HCT116 (cell line): ENCODE results near the gene SUSD4. TPM values are rescaled to one million over a fixed set of nuclear protein-coding genes. Genes with fewer than 3 reads are reported as not detected.

Source experiments
- ATAC-seq: fragments of 200-7000 bp; cut with Tn5 transposase; 2 replicates; pipeline ENCODE4 v1.9.1; 2020; ENCODE audit warnings: mild to moderate bottlenecking, moderate library complexity
- BruUV-seq: library from RNA; stranded (reverse); fragments of 400-500 nt; replicated peaks from 2 replicates; lab custom pipeline; 2021; lab: Mats Ljungman, UMichigan
- CTCF ChIA-PET: fragments of 300-600 bp; sonication (Branson Sonifier 250); formaldehyde crosslinking; loops from one replicate; lab custom pipeline; 2021; ENCODE audit warnings: antibody characterized with exemption; lab: Charles Lee
- POLR2A ChIA-PET: fragments of 300-600, 350-600 bp; sonication (Branson Sonifier 250); formaldehyde crosslinking; loops from one replicate; lab custom pipeline; 2021; ENCODE audit warnings: antibody characterized with exemption; lab: Charles Lee
- RAD21 ChIA-PET, 2 experiments: fragments of 300-600 bp; sonication (Branson Sonifier 250); formaldehyde crosslinking; loops; one replicate each; lab custom pipeline; 2023; ENCODE audit warnings: low total read pairs in 2 of 2; ENCODE audit not compliant: uncharacterized antibody in 2 of 2, unreplicated experiment in 2 of 2, low non-redundant PET in 1 of 2; lab: Charles Lee
- DNase-seq: peaks from one replicate; pipeline ENCODE4 v3.0.0-alpha.2; 2010; ENCODE audit warnings: low read depth, low spot score
- H2AFZ ChIP-seq: fragments of 200-600 bp; shearing (Covaris generic), sonication (generic); 2 replicates; pipeline ENCODE4 v1.6.1; 2017; ENCODE audit warnings: low read depth, mixed run types, mixed read lengths, antibody characterized with exemption, low read length; ENCODE audit not compliant: poor library complexity, severe bottlenecking
- H3K27ac ChIP-seq: 2 replicates; pipeline ENCODE4 v1.5.1; 2012; ENCODE audit warnings: low read depth, low read length
- H3K27me3 ChIP-seq: fragments of 200-600 bp; sonication (generic); 2 replicates; pipeline ENCODE4 v1.6.1; 2016; ENCODE audit warnings: mixed run types, low read length, mixed read lengths; ENCODE audit not compliant: insufficient read depth
- H3K36me3 ChIP-seq, 2 experiments: fragments of 200-500 bp in 1 of 2; fragments of 200-600 bp in 1 of 2; sonication (Bioruptor generic) in 1 of 2; sonication (generic) in 1 of 2; 2 replicates each; pipeline versions ENCODE4 v1.5.1 to v1.6.1; 2014 to 2016; ENCODE audit warnings: low read length in 2 of 2, inconsistent platforms in 1 of 2, mixed read lengths in 1 of 2, mixed run types in 1 of 2; ENCODE audit not compliant: insufficient read depth in 2 of 2, control insufficient read depth in 1 of 2
- H3K4me1 ChIP-seq, 2 experiments: fragments of 200-600 bp in 1 of 2; sonication (generic) in 1 of 2; 2 replicates each; pipeline versions ENCODE4 v1.5.1 to v1.6.1; 2012 to 2017; ENCODE audit warnings: low read length in 2 of 2, inconsistent platforms in 1 of 2, mild to moderate bottlenecking in 1 of 2, mixed read lengths in 1 of 2, mixed run types in 1 of 2, moderate library complexity in 1 of 2; ENCODE audit not compliant: insufficient read depth in 2 of 2, control insufficient read depth in 1 of 2
- H3K4me2 ChIP-seq: fragments of 200-600 bp; sonication (generic); 2 replicates; pipeline ENCODE4 v1.6.1; 2017; ENCODE audit warnings: mixed run types, low read length, mixed read lengths
- H3K4me3 ChIP-seq, 2 experiments: fragments of 200-600 bp in 1 of 2; sonication (generic) in 1 of 2; replicated peaks in 1 of 2; 2 replicates each; pipeline ENCODE4 v1.5.1; 2011 to 2016; ENCODE audit warnings: low read length in 2 of 2, control low read depth in 1 of 2, low read depth in 1 of 2, mild to moderate bottlenecking in 1 of 2, mixed read lengths in 1 of 2, mixed run types in 1 of 2
- H3K79me2 ChIP-seq: fragments of 200-600 bp; sonication (generic); 2 replicates; pipeline ENCODE4 v1.6.1; 2017; ENCODE audit warnings: mild to moderate bottlenecking, mixed run types, low read length, moderate library complexity, mixed read lengths; ENCODE audit not compliant: insufficient read depth
- H3K9ac ChIP-seq: fragments of 200-600 bp; sonication (generic); 2 replicates; pipeline ENCODE4 v1.6.1; 2016; ENCODE audit warnings: low read length, mixed read lengths
- H3K9me2 ChIP-seq: fragments of 200-600 bp; sonication (generic), shearing (Covaris generic); 2 replicates; pipeline ENCODE4 v1.6.1; 2017; ENCODE audit warnings: mixed run types, mild to moderate bottlenecking, moderate library complexity; ENCODE audit not compliant: insufficient read depth
- H3K9me3 ChIP-seq, 2 experiments: fragments of 200-500 bp in 1 of 2; fragments of 200-600 bp in 1 of 2; sonication (Bioruptor generic) in 1 of 2; sonication (generic) in 1 of 2; 2 replicates each; pipeline ENCODE4 v1.6.1; 2014 to 2017; ENCODE audit warnings: low read length in 2 of 2, mixed read lengths in 2 of 2, inconsistent platforms in 1 of 2, low read depth in 1 of 2, mild to moderate bottlenecking in 1 of 2, mixed run types in 1 of 2, moderate library complexity in 1 of 2; ENCODE audit not compliant: control insufficient read depth in 1 of 2, insufficient read depth in 1 of 2
- H4K20me1 ChIP-seq: fragments of 200-600 bp; sonication (generic), shearing (Covaris generic); 2 replicates; pipeline ENCODE4 v1.6.1; 2017; ENCODE audit warnings: mixed run types, mild to moderate bottlenecking, moderate library complexity; ENCODE audit not compliant: insufficient read depth
- ATF3 ChIP-seq: IDR thresholded peaks from 2 replicates; pipeline ENCODE4 v1.6.1; 2012
- CEBPB ChIP-seq: IDR thresholded peaks from 2 replicates; pipeline ENCODE4 v1.6.1; 2012; ENCODE audit warnings: low read depth
- CTCF ChIP-seq, 3 experiments: fragments of 200-600 bp in 1 of 3; sonication (generic) in 1 of 3; IDR thresholded peaks in 2 of 3; conservative IDR thresholded peaks in 1 of 3; 2 replicates each; pipeline ENCODE4 v1.5.1; 2012 to 2017; ENCODE audit warnings: low read depth in 2 of 3, low read length in 2 of 3, antibody characterized with exemption in 1 of 3, borderline replicate concordance in 1 of 3, control low read depth in 1 of 3, mild to moderate bottlenecking in 1 of 3, mixed read lengths in 1 of 3, mixed run types in 1 of 3, moderate library complexity in 1 of 3; ENCODE audit not compliant: insufficient read depth in 1 of 3
- EZH2 ChIP-seq: fragments of 200-600 bp; sonication (generic); IDR thresholded peaks from 2 replicates; pipeline ENCODE4 v1.6.1; 2017; ENCODE audit warnings: antibody characterized with exemption, mixed run types
- EZH2phosphoT487 ChIP-seq: fragments of 200-600 bp; IDR thresholded peaks from 2 replicates; pipeline ENCODE4 v1.6.1; 2018; ENCODE audit warnings: antibody characterized with exemption, borderline replicate concordance
- FOSL1 ChIP-seq: IDR thresholded peaks from 2 replicates; pipeline ENCODE4 v1.6.1; 2012; ENCODE audit warnings: low read depth
- MAX ChIP-seq: IDR thresholded peaks from 2 replicates; pipeline ENCODE4 v1.6.1; 2012
- RAD21 ChIP-seq: IDR thresholded peaks from 2 replicates; pipeline ENCODE4 v1.6.1; 2012; ENCODE audit warnings: low read depth, mild to moderate bottlenecking
- REST ChIP-seq: IDR thresholded peaks from 2 replicates; pipeline ENCODE4 v1.6.1; 2012; ENCODE audit warnings: low read depth
- SIN3A ChIP-seq: IDR thresholded peaks from 2 replicates; pipeline ENCODE4 v1.6.1; 2012; ENCODE audit warnings: low read depth
- SP1 ChIP-seq: IDR thresholded peaks from 2 replicates; pipeline ENCODE4 v1.6.1; 2012; ENCODE audit warnings: low read depth
- SRF ChIP-seq: IDR thresholded peaks from 2 replicates; pipeline ENCODE4 v1.6.1; 2012; ENCODE audit warnings: low read depth
- ZBTB33 ChIP-seq: IDR thresholded peaks from 2 replicates; pipeline ENCODE4 v1.6.1; 2011; ENCODE audit warnings: mild to moderate bottlenecking, low read length, moderate library complexity; ENCODE audit not compliant: insufficient replicate concordance; ENCODE audit errors: extremely low read depth
- ZNF274 ChIP-seq: fragments of 200-500 bp; sonication (Bioruptor generic); IDR thresholded peaks from 2 replicates; pipeline ENCODE4 v1.6.1; 2014; ENCODE audit warnings: mild to moderate bottlenecking, low read depth, low read length, inconsistent platforms
- intact Hi-C: fragments of 100-400 bp; cut with micrococcal nuclease; formaldehyde crosslinking; loops from 2 replicates; pipeline ENCODE4 v1.10.0; 2022
- total RNA-seq: library from RNA; stranded (reverse); gene quantifications from one replicate; pipeline ENCODE4 v1.2.1, GENCODE V29; 2021; ENCODE audit not compliant: unreplicated experiment

SUSD4 gene
- total RNA-seq, 1 experiment from 2014 or later, result 0.59 TPM

- no peak for TF ChIP-seq CTCF (IDR thresholded peaks at IDR 0.05 in 2 of 3, conservative IDR thresholded peaks at IDR 0.05 in 1 of 3; ENCODE audit: borderline replicate concordance in 1 of 3, insufficient read depth in 1 of 3, low read depth in 2 of 3, low read length in 2 of 3)
- no peak for TF ChIP-seq CEBPB
- no peak for TF ChIP-seq SP1
- TF ChIP-seq SRF, result no peak
Measured at GRCh38 chr1:223323491-223324484, 40.2 kb downstream of the SUSD4 start (continued).

GRCh38 chr1:223322868-223323267, 41.1 kb downstream of the SUSD4 start:
- no peaks in the 10 kb centered on the region for H4K20me1 ChIP-seq
- POLR2A ChIA-PET, result no interaction called here
- RAD21 ChIA-PET, result no interaction called here

More at GRCh38 chr1:223322868-223323267, 41.1 kb downstream of the SUSD4 start:
- Histone ChIP-seq H2AFZ (no peak overlapping the region), H3K4me1 (no peaks in the 10 kb centered on the region), H3K9me2 (no peaks in the 10 kb centered on the region), H3K27ac (no peak overlapping the region), H3K4me2 (no peak overlapping the region), H3K9ac (no peak overlapping the region), H3K79me2 (no peaks in the 10 kb centered on the region), H3K27me3 (peaks cover 5% of the 10 kb centered on the region; the same call in 1 of the 2 replicates), H3K36me3 (no peaks in the 10 kb centered on the region), H3K9me3 (no peaks in the 10 kb centered on the region), H3K4me3 (no peak overlapping the region)
- intact Hi-C loops, result no loop called here
- DNase-seq (no peak), ATAC-seq (no peak)
- no TSS peak for BruUV-seq
- CTCF ChIA-PET, result no interaction called here
- TF ChIP-seq ZNF274 (no peak), ATF3 (no peak), MAX (no peak), EZH2phosphoT487 (no peak), SIN3A (no peak), EZH2 (no peak), ZBTB33 (no peak), SRF (no peak), REST (no peak), FOSL1 (no peak), RAD21 (no peak)
